Measurements from ENCODE around the gene PPARGC1A. TPM values are rescaled to one million over a fixed set of nuclear protein-coding genes. Genes with fewer than 3 reads are reported as not detected.
A peak's percentile ranks its signal among the peaks of the same experiment; 100 is the strongest.

PPARGC1A gene
- total and polyA plus RNA-seq, 9 donors = 0.38 to 6.3 (median 2.2) TPM

GRCh38 chr4:23822181-23822580 lies 67.7 kb downstream of the PPARGC1A start:
- no peak overlapping the region for H3K27ac ChIP-seq
- no peaks in the 10 kb centered on the region for H3K36me3 ChIP-seq
- WGBS, 3 donors = 90 to 97% (median 93%) methylated on average over 1 of the region's 1 CpG
- TF ChIP-seq EP300 (IDR thresholded peaks at IDR 0.05) (no peak), CTCF (IDR thresholded peaks at IDR 0.05) (no peak), POLR2A (IDR thresholded peaks at IDR 0.05) (no peak)
- H3K4me1 ChIP-seq (ENCODE audit: insufficient read depth) = peaks cover 2% of the 10 kb centered on the region
- intact Hi-C loops (cut with DNase I) = no loop called here
- H3K4me3 ChIP-seq = no peak overlapping the region
- no peaks in the 10 kb centered on the region for H3K9me3 ChIP-seq
- H3K27me3 ChIP-seq = no peaks in the 10 kb centered on the region
- DNase-seq = no peak

- intact Hi-C loops (cut with DNase I) = no loop called here
- H3K27ac ChIP-seq = no peak overlapping the region
- 15 to 33% (median 27%) methylated on average over 1 of the region's 1 CpG for WGBS, 3 donors
Observed at GRCh38 chr4:23819041-23819511, 70.8 kb downstream of the PPARGC1A start.

GRCh38 chr4:23818097-23818885 lies 71.6 kb downstream of the PPARGC1A start:
- H3K9me3 ChIP-seq = no peaks in the 10 kb centered on the region
- peaks cover 2% of the 10 kb centered on the region for H3K4me1 ChIP-seq (ENCODE audit: insufficient read depth)
- H3K36me3 ChIP-seq = no peaks in the 10 kb centered on the region
- no peak overlapping the region for H3K4me3 ChIP-seq
- 21 to 35% (median 31%) methylated on average over 7 of the region's 7 CpGs for WGBS, 3 donors
- intact Hi-C loops (cut with DNase I) = no loop called here
- H3K27me3 ChIP-seq = no peaks in the 10 kb centered on the region
- no peak overlapping the region for H3K27ac ChIP-seq
- TF ChIP-seq EP300 (IDR thresholded peaks at IDR 0.05) (no peak), POLR2A (IDR thresholded peaks at IDR 0.05) (no peak), CTCF (IDR thresholded peaks at IDR 0.05) (no peak)
- no peak for DNase-seq

More at GRCh38 chr4:23819041-23819511, 70.8 kb downstream of the PPARGC1A start:
- Histone ChIP-seq H3K9me3 (no peaks in the 10 kb centered on the region), H3K4me1 (ENCODE audit: insufficient read depth) (peaks cover 2% of the 10 kb centered on the region), H3K4me3 (no peak overlapping the region), H3K27me3 (no peaks in the 10 kb centered on the region), H3K36me3 (no peaks in the 10 kb centered on the region)
- TF ChIP-seq EP300 (IDR thresholded peaks at IDR 0.05) (no peak), POLR2A (IDR thresholded peaks at IDR 0.05) (no peak), CTCF (IDR thresholded peaks at IDR 0.05) (no peak)
- DNase-seq = peak in 2 of 5 donors; percentile 29 to 53

- intact Hi-C loops (cut with DNase I) = no loop called here
- no peaks in the 10 kb centered on the region for H3K36me3 ChIP-seq
- no peak overlapping the region for H3K27ac ChIP-seq
- WGBS, 3 donors = 87 to 95% (median 94%) methylated on average over 8 of the region's 8 CpGs
- H3K27me3 ChIP-seq = no peaks in the 10 kb centered on the region
- no peak overlapping the region for H3K4me3 ChIP-seq
- peaks cover 2% of the 10 kb centered on the region for H3K4me1 ChIP-seq (ENCODE audit: insufficient read depth)
- TF ChIP-seq POLR2A (IDR thresholded peaks at IDR 0.05) (no peak), CTCF (IDR thresholded peaks at IDR 0.05) (no peak), EP300 (IDR thresholded peaks at IDR 0.05) (no peak)
- DNase-seq = no peak
- H3K9me3 ChIP-seq = no peaks in the 10 kb centered on the region
Observed at GRCh38 chr4:23814996-23815660, 74.7 kb downstream of the PPARGC1A start.

Data from ovary (tissue), 9 donors.